ENCODE measurements around the gene GSAP.

DNA sequence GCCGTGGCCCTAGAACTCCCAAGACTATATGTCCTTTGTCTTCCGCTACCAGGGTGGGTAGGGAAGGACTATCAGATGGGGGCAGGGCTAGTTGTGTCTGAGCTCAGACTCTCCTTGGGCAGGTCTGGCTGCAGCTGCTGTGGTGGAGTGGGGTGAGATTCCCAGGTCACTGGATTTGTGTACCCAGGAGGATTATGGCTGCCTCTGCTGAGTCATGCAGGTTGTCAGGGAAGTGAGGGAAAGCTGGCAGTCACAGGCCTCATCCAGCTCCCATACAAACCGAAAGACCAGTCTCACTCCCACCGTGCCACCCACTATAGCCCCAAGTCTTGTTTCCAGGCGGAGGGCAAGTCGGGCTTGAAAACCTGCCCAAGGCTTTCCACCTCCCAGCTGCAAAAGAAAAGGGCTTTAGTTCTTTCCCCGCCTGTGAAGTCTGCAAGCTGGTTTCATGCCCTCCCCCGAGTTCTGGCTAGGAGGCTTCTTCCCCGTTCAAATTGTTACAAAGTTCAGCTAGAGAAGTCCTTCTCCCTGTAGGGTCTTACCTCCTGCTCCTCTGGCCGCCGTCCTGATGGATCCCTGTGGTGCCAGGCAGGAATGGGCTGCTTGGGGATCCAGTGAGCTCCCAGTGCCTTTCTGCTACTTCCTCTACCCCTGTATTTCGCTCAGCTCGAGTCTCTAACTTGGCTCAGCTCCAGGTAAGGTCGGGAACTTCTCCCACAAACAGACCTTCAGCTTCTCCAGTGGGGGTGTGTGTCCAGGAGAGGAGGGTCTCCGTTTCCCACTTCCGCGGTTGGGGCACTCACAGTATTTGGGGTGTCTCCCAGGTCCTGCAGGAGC is 109.7 kb downstream of the GSAP start:
- TF ChIP-seq CTCF (IDR thresholded peaks at IDR 0.05) = no peak
- TF ChIP-seq POLR2AphosphoS5 (IDR thresholded peaks at IDR 0.05) = no peak
- no peak for TF ChIP-seq POLR2A (IDR thresholded peaks at IDR 0.05)

Data from breast epithelium (tissue), 3 donors.